ENCODE data around the gene TRANK1.

GRCh38 chr3:36900474-36901443, 44.1 kb downstream of the TRANK1 start:
- TF ChIP-seq CTCF (IDR thresholded peaks at IDR 0.05) (no peak), POLR2A (IDR thresholded peaks at IDR 0.05; ENCODE audit: low read depth) (no peak), POLR2AphosphoS5 (IDR thresholded peaks at IDR 0.05) (no peak), EP300 (IDR thresholded peaks at IDR 0.05) (no peak)

All from esophagus muscularis mucosa (tissue), 4 donors.